Cerebellar cortex (tissue), 1 donor: ENCODE measurements around the gene IL16.

Experiments
- DNase-seq: peaks from one replicate; pipeline ENCODE4 v3.0.0-alpha.2; 2015; ENCODE audit warnings: low spot score

Gene IL16

DNA sequence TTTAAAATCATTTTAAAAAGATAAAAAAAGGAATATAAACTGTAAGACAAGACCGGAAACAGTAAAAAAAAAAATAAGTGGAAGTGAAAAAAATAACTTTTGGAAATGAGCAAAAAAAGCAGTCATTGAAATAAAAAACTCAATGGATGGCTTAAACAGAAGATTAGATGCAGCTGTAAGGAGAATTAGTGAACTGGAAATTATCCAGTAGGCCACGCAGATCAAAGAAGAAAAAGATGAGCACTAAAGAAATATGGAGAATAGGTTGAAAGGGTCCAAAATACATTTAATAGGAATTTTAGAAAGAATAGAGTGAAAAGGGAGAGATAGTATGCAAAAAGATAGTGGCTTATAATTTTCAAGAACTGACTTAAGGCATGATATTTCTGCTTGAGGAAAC is 80.3 kb downstream of the IL16 start:
- DNase-seq, result no peak

DNA sequence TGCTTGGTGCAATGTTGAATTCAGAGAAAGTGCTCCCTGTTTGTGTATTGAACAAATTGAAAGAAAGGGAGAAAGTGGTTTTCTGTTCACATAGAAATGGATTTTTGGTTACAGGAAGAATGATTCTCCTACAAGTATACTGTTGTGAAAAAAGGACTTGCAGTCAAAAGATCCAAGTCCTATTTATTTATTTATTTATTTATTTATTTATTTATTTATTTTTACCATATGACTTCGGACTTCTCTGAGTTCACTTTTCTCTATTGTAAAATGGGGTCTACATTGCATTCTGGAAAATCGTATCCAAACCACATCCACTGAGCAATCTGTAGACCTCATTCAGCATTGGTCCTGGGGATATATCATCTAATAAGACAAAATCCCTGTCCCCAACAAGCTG is 81.2 kb downstream of the IL16 start:
- DNase-seq, result no peak

DNA sequence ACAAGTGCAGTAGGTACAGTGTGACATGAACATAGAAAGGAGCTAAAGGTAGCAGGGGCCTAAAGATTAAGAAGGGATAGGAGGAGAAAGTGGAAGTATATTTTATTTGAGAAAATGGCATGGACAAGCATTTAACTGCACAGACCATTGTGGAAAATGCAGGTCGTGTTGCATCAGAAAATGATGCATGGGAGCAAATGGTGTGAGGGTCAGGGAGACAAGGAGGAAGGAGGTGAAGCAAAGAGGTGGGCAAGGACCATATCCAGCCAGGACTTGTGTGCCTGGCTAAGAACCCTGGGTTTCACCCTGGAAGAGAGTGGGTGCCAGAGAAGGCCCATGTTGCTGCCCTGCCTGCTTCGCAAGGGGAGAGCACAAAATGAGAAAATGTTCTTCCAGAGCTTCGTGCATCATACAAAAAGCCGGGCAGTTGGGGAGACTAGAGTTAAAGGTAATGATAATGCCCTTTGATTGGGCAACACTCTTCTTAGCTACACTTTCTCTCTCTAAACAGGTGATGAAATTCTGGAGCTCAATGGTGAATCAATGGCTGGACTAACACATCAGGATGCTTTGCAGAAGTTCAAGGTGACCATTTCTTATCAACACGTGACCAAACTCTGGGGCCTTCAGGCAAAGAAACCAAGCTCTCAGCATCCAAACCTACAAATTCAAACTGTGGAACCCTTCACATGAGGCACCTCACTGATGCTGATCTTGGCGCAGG is 81.8 kb downstream of the IL16 start:
- DNase-seq, result no peak

DNA sequence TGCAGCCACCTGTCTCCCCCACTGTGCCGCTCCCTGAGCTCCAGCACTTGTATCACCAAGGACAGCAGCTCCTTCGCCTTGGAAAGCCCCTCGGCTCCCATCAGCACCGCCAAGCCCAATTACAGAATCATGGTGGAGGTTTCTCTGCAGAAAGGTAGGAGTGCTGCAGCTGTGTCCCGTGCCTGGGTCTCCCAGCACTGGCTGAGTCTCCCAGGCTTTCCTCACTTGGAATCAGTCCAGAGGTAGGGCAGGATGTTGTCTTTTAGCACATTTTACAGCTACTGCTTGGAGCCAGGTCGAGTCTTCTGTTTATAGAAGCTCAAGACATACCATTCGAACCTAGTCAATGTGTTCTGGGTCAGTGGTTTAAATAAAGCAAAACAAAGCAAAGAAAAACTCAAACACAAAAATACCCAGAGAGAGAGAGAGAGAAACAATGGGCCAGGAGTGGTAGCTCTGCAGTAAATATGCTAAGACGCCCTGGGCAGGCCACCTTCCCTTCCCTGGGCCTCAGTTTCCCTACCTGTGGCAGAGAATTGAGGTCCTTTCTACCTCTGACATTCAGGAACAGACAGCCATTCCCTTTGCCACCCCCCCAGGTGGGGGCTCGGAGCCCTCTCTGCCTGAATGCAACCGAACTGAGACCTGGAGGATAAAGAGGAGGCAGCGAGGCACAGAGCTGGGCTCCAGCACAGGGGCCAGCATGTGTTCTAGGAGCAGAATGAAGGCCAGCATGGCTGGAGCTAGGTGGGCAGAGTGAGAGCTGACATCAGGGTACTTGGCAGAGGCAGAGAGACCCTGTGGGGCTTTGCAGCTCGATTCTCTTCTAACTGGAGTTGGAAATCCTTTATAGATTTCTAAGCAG is 83.2 kb downstream of the IL16 start:
- DNase-seq, result no peak

DNA sequence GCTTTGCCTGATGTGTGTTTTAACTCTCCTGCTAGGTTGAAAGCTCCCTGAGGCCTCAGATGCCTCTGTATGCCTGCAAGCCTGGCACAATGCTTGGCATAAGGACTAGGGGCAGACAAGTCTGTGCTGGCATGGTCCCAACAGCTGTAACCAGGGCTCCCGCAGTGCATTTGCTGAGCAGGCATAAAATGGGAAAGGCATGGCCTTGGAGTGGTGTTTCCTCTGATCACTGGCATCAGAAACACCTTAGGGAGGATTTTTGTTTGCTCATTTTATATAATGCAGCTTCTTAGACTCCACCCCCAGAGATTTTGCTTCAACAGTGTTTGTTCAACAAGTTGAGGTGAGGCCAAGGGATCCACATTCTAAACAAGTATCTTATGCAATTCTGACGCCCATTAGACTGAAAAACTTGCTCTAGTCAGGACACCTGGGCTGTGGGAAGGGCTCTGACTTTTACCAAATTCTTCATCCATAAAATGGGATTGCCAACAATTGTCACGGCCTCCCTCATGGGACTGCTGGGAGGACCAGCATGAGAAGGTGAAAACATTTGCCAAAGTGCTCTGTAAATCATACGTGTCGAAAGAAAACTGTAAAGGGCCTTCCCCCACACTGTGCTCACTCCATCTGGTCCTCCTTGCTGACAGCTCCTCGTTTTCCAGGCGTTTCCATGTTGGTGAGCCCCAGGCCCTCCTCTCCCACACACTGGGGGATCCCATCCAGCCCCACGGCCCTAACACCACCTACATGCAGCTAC is 84.2 kb downstream of the IL16 start:
- peak; percentile 61 for DNase-seq

DNA sequence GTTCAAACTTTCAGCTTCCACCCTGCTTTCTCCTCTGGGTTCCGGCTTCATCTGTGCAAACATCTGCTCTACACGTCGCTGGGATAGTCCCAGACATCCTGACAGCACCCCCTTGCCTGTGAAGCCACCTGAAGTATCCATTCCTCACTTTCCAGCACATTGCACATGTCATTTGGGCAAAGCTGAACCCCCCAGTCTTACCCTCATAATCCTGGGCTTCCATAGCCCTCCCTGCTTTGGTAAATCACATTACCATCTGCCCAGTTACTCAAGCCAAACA is 84.7 kb downstream of the IL16 start:
- DNase-seq, result no peak

DNA sequence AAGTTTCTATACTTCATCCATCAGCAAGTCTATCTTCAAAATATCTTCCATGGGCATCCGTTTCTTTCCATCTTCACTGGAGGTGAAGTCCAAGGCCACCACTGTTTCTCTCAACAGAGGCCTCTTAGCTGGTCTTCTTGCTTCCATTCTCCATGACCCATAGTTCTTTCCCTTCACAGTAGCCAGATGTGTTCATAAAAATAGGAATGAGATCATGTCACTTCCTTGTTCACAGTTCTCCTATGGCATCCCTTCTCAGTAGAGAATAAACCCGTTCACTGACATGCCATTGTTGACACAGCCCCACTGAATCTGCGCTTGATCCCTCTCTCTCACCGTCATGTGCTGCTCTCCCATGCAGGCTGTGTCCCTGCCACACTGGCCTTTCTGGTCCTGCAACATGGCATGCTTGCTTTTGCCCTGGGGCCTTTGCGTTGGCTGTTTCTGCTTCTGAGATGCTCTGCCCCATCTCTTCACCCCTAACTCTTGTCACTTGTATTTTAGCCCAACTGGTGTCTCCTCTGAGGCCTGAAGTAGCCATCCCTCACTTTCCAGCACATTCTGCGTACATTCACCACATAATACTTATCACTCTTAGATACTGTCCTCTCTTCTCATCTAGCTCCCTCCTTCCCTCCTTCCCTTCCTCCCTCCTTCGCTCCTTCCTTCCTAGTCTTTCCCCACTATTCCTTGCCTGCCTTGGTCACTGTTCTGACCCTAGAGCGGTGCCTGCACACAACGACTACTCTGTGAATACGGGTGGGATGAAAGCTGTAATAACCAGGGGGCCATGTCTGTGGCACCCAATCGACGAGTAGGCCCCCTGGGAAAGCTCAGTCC is 85.3 kb downstream of the IL16 start:
- no peak for DNase-seq

DNA sequence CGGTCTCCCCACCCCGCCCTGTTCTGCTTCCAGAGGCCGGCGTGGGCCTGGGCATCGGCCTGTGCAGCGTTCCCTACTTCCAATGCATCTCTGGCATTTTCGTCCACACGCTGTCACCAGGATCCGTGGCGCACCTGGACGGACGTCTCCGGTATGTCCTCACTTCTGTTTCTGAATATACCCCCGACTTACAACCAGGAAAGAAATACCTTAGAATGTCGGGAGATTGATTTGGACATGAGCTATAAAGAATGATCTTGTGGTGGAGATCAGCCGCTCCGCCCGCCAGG is 85.9 kb downstream of the IL16 start:
- DNase-seq, result no peak

DNA sequence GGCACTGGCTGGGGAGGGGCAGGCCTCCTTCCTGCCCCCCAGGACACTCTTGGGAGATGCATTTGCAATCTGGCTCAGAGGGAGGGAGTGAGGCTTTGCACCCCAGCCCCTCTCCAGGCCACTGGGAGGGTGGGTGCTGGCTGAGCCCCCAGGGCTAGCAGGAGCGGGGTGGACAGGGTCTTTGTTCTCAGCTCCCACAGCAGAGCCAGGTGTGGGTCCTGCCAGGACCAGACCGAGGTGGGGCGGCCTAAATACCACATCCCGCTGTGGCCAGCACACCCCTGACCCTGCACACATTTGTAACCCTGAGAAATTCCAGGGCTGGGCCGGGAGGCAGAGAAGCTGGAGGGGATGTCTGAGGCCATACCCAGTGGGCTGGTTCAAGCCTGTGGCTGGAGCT is 86.2 kb downstream of the IL16 start:
- DNase-seq, result no peak

DNA sequence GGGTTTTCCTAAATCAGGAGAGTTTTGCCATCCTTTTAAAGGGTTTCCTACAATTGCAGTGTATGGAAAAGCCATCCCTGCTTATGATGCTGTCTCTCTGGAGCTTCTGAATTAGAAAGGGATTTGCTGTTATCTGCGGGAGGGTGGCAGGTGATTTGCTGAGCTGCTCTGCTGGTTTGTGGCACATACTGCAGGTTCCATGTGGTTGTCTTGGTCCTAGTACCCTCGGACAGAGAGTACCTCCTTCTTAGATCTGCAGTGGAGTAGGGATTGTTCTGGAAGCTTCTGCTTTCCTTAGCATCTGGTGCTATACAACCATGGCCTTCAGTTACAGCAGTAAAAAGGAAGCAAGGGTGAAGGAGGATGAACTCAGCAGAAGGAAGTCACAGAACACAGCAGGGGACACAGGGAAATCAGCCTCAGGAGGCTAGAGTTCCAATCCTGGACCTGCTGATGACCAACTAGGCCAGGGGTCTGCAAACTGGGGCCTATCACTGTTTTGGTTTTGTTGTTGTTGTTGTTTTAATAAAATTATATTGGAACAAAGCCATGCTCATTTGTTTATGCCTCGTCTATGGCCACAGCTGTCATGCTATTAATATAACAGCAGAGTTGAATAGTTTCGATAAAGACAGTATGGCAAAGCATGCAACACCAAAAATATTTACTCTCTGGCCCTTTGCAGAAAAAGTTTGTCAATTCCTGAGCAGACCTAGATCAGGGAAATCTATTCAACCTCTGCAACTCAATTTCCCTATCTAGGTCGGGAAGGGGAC is 87.8 kb downstream of the IL16 start:
- no peak for DNase-seq

DNA sequence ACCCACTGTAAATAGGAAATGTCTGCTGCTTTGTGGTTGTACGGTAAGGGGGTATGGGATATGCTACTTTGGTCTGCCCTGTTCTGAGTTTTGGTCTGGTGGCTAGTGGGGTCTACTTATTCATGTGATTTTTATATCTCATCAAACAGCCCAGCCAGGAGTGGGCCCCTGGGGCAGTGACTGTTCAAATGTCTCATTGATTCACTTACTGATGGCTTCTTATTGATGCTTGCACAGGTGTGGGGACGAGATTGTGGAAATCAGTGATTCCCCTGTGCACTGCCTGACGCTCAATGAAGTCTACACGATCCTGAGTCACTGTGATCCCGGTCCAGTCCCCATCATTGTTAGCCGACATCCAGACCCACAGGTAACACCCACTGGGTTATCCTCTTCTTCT is 88.8 kb downstream of the IL16 start:
- DNase-seq, result no peak

DNA sequence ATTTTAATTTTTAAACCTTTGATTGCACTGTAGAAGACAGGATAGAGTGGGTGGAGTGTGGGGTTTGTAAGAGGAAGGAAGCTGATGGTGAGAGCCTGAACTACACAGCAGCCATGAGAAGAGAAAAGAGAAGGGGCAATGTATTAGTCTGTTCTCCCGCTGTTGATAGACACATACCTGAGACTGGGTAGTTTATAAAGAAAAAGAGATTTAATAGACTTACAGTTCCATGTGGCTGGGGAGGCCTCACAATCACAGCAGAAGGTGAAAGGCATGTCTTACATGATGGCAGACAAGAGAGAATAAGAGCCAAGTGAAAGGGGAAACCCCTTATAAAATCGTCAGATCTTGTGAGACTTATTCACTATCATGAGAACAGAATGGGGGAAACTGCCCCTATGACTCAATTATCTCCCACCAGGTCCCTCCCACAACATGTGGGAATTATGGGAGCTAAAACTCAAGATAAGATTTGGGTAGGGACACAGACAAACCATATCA is 90.0 kb downstream of the IL16 start:
- DNase-seq, result no peak

DNA sequence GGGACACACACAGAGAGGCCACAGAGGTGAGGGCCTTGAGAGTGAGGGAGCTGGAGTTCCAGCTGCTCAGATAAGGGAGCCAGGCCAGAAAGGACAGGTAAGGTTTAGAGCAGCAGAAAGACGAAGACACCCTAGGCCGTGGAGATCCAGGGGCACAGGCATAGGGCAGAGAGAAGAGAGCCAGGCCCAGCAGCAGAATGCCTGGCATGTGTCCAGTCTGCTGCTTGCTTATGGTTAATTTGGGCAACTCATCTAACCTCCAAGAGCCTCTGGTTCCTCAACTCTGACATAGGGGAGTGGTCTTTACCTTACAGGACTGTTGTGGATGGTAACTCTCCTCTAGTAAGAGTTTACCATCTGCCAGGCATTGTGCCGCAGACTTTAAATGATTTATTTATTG is 91.4 kb downstream of the IL16 start:
- DNase-seq, result peak; percentile 55

DNA sequence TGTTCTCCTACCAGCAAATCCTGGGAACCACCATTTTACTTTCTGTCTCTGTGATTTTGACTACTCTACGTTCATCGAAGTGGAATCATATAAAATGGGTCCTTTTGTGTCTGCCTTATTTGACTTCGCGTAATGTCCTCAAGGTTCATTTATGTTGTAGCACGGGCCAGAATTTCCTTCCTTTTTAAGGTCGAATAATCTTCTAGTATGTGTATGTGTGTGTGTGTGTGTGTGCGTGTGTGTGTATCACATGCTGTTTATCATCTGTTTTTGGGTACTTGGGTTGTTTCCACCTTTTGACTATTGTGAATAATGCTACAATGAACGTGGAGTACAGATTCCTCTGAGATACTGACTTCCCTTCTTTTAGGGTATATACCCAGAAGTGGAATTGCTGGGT is 91.9 kb downstream of the IL16 start:
- no peak for DNase-seq

DNA sequence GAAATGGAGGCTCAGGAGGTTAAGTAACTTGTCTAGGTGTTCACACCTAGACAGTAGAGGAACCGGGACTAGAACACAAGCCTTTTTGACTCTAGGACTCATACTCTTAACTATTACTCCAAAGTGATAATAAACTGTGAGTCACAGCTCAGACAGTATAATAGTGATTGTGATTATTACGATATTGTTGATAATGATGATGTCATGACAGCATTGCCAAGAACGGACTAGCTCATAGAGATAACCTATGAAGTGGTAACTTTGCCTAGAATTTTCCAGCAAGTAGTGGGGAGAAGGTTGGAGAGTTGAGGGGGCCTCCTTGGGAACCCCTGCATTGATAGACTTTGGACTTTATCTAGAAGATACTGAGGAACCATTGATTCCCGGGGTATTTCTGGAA is 93.2 kb downstream of the IL16 start:
- no peak for DNase-seq

DNA sequence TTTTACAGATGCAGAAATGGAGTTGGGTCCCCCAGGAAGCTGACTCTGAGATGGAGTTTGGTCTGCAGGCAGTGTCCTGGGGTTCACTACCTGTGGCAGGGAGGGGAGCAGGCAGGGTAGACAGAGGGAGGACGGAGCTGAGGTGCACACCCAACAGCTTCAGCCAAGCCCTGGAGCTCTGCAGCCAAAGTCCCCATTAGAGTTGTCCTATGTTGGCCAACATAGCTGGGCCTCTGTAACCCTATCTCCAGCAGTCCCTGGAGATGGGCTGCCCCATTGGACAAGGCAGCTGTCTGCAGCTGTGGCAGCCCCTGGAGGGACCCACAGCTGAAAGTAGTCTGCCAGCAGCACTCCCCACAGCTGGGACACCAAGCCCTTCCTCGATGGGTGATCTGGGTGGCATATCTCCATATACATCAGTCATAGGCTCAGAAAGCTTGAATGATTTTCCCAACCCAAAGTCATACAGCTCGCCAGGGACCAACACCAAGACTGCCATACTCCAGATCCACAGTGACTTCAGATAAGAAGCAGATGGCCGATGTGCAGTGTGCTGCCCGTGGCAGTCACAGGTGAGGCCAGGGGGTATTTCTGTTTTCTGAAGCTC is 95.3 kb downstream of the IL16 start:
- DNase-seq, result no peak

DNA sequence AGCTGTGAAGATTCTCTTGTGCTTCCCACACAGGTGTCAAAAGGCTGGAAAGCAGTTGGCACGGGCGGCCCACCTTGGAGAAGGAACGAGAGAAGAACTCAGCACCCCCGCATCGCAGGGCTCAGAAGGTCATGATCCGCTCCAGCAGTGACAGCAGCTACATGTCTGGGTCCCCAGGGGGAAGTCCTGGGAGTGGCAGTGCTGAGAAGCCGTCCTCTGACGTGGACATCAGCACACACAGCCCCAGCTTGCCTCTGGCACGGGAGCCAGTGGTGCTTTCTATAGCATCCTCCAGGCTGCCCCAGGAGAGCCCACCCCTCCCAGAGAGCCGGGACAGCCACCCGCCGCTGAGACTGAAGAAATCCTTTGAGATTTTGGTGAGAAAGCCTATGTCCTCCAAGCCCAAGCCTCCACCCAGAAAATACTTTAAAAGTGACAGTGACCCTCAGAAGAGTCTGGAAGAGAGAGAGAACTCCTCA is 95.9 kb downstream of the IL16 start:
- DNase-seq, result no peak

DNA sequence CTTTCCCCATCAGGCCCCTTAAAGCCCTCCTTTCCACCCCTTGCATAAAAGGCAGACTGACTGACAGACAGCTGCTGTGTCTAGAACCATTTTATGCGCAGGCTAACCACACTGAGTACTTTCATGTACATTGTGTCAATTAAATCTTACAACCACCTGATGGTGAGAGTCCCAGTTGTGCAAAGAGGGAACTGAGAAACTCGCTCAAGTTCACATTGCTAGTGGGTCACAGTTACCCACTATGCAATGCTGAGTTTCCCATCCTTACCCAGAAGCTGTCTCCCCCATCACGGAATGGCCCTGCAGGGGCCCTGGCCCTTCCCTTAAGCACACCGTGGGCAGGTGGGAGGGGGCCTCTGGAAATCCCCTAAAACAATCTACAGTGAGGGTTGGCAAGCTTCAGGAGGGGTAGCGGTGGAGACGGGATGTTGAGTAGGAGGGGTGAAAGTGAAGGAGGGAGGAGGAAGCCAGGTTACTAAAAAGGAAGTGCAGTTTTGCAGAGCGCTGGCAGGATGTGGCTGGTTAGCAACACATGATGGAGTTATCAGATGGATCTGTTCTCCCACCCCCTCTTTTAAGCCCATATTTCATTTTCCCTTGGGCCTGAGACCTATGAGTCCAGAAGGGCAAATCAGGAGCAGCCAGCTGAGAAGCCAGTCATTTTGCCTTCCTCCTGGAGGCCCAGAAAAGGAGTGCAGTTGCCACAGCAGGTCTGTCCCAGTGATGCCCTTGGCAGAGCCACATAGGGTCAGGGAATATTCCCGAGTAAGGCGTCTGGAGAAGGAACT is 97.2 kb downstream of the IL16 start:
- DNase-seq, result no peak

DNA sequence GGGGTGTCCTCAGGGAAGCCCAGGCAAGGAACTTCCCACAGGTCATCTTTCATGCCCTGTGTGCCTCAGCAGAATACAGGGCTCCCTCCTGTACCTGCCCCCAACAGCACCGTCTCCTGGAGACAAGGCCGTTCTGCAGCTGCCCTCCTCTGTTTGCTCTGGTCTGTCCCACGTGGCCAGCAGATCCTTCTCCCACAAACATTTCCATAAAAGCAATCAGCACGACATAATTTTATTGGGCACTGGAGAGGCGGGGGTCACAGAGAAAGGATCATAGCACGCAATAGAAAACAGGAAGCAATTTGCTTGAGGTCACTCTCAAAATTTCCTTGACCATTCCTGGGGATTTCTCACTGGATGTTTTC is 97.8 kb downstream of the IL16 start:
- no peak for DNase-seq

DNA sequence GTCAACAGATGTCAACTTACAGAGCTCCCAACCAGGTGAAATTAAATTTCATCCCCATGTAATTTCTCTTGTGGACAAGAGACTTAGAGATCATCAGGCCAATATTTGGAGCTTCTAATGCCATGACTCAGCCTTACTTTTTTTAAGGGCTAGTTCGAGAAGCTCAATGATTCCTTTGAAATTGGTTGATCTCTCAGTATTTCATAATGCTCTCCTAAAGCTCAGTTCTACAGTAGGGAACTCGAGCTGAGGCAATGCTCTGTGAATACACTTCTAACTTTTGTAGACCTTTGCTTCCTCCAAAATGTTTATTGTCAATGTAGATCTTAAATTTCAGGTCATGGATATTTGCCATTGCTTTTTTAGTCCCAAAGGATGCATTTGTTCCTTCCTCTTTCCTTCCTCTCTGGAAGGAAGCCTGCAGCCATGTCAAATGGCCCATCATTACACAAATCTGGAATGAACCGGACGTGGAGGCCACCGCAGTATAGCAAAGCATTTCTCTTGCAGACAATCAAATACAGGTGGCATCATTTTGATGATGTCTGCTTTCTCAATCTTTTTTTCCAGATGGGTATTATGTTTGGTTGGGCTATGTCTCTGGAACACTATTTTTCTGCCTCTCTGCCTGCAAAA is 98.9 kb downstream of the IL16 start:
- no peak for DNase-seq
